ENCODE results near the gene GRAMD4. TPM values are rescaled to one million over a fixed set of nuclear protein-coding genes. Genes with fewer than 3 reads are reported as not detected.

GRAMD4 gene
- polyA plus RNA-seq, 3 donors: 9.5 to 33.3 (median 12.6) TPM

DNA sequence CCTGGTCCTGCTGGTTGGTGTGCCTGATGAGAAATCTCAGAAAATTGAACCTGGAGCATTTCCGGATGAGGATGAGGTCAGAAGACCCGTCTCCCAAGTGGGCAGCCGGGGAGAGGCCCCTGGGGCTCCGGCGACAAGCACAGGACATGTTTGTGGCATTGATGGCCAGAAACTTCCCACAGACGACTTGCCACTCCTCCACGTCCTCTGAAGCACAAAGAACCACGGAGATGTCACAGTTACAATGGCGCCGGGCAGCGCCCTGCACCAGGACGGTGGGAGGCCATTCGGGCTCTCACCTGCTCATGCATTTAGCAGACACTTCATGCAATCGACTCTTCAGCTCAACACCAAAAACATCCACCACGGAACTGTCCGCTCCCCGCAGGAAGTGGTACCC is 71.4 kb downstream of the GRAMD4 start:
- H3K4me3 ChIP-seq (replicated peaks in 1 of 3; ENCODE audit: low read depth in 2 of 3, low read length in 3 of 3): no peak overlapping the region
- H3K27ac ChIP-seq (ENCODE audit: low read depth in 1 of 2, low read length in 2 of 2): no peak overlapping the region
- no peak overlapping the region for H3K9ac ChIP-seq (ENCODE audit: insufficient read depth, low read length, poor library complexity, severe bottlenecking)
- H3K27me3 ChIP-seq (ENCODE audit: control insufficient read depth in 2 of 2, insufficient read depth in 2 of 2, low read length in 2 of 2): no peaks in the 10 kb centered on the region
- peaks cover 48% of the 10 kb centered on the region for H4K20me1 ChIP-seq (ENCODE audit: insufficient read depth, low read length)
- peaks cover 5% of the 10 kb centered on the region for H3K4me1 Mint-ChIP-seq
- TF ChIP-seq, protein P1, sequence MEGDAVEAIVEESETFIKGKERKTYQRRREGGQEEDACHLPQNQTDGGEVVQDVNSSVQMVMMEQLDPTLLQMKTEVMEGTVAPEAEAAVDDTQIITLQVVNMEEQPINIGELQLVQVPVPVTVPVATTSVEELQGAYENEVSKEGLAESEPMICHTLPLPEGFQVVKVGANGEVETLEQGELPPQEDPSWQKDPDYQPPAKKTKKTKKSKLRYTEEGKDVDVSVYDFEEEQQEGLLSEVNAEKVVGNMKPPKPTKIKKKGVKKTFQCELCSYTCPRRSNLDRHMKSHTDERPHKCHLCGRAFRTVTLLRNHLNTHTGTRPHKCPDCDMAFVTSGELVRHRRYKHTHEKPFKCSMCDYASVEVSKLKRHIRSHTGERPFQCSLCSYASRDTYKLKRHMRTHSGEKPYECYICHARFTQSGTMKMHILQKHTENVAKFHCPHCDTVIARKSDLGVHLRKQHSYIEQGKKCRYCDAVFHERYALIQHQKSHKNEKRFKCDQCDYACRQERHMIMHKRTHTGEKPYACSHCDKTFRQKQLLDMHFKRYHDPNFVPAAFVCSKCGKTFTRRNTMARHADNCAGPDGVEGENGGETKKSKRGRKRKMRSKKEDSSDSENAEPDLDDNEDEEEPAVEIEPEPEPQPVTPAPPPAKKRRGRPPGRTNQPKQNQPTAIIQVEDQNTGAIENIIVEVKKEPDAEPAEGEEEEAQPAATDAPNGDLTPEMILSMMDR (IDR thresholded peaks at IDR 0.05): no peak
- peaks cover 82 to 90% of the 10 kb centered on the region in 2 donors for H3K36me3 Mint-ChIP-seq
- peaks cover 80 to 92% of the 10 kb centered on the region in 2 donors for H3K36me3 ChIP-seq (replicated peaks in 1 of 2; ENCODE audit: control insufficient read depth in 1 of 2, insufficient read depth in 2 of 2, low read length in 2 of 2)
- no peak overlapping the region for H3K4me3 Mint-ChIP-seq
- H3K9me3 ChIP-seq (replicated peaks in 1 of 2; ENCODE audit: control insufficient read depth in 1 of 2, insufficient read depth in 1 of 2, low read length in 2 of 2): no peaks in the 10 kb centered on the region
- intact Hi-C loops (cut with micrococcal nuclease): no loop called here
- H2AFZ ChIP-seq (ENCODE audit: insufficient read depth, low read depth, low read length, poor library complexity, severe bottlenecking): no peak overlapping the region
- no peak overlapping the region for H3K27ac Mint-ChIP-seq
- H3K27me3 Mint-ChIP-seq (ENCODE audit: low read depth in 3 of 3): no peaks in the 10 kb centered on the region
- H3K4me2 ChIP-seq (replicated peaks; ENCODE audit: extremely low read depth, low read length, poor library complexity, severe bottlenecking): no peak overlapping the region
- H3K79me2 ChIP-seq (ENCODE audit: insufficient read depth, low read length): no peaks in the 10 kb centered on the region
- WGBS (ENCODE audit: insufficient coverage): 83% methylated on average over 10 of the region's 17 CpGs
- DNase-seq: no peak
- H3K9me3 Mint-ChIP-seq: peaks cover 0 to 1% (median 0%) of the 10 kb centered on the region in 7 donors
- H3K4me1 ChIP-seq (ENCODE audit: control insufficient read depth in 1 of 2, insufficient read depth in 2 of 2, low read length in 2 of 2): peaks cover 3 to 8% of the 10 kb centered on the region in 2 donors

DNA sequence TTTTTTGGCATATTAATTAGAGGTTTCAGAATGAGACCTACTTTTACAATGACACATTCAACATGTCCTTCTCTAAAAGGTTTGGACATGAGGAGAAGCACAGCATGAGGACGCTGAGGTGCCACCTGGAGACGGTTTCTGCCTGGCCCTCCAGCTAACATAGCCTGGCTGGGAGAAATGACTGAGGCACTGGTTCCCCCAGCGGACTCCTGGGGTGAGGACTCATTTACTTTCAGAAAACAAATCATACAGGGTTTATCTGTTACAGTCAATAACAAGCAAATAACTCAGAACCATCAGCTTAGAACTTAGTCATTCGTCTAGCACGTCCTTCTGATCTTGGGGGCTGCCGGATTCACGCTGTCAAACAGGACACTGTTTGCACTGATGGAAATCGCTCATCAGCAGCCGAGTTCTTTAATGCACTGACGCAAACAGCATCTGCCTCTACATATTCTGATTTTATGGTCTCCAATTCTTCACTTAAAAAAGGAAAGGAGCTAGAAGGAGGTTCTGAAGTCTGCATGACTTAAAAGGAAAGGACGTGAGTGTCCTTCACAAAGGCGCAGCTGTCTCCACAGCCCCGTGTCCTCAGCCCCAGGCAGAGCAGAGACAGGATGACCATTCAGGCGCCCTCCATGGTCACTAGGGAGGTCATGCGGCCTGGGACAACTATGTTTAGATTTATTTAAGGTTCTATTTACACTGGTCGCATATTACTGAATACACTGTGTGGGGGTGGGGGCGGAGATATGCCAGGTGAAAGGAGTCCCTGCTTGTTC is 73.6 kb downstream of the GRAMD4 start:
- Histone ChIP-seq H3K4me1 (ENCODE audit: control insufficient read depth in 1 of 2, insufficient read depth in 2 of 2, low read length in 2 of 2) (no peaks in the 10 kb centered on the region), H3K27ac (ENCODE audit: low read depth in 1 of 2, low read length in 2 of 2) (peak overlapping the region in 1 of 2 donors; percentile 1)

More for the DNA sequence above, 73.6 kb downstream of the GRAMD4 start:
- TF ChIP-seq, protein P1 (IDR thresholded peaks at IDR 0.05): no peak
- no peak overlapping the region for H3K9ac ChIP-seq (ENCODE audit: insufficient read depth, low read length, poor library complexity, severe bottlenecking)
- Mint-ChIP-seq H3K4me1 (no peaks in the 10 kb centered on the region), H3K36me3 (peaks cover 87 to 96% of the 10 kb centered on the region in 2 donors), H3K27me3 (ENCODE audit: low read depth in 3 of 3) (no peaks in the 10 kb centered on the region), H3K27ac (peak overlapping the region in 3 of 7 donors; percentile 10 to 84 (median 21)), H3K4me3 (no peak overlapping the region), H3K9me3 (peaks cover 0 to 1% (median 0%) of the 10 kb centered on the region in 7 donors)
- no peak for DNase-seq
- peaks cover 33% of the 10 kb centered on the region for H4K20me1 ChIP-seq (ENCODE audit: insufficient read depth, low read length)
- H2AFZ ChIP-seq (ENCODE audit: insufficient read depth, low read depth, low read length, poor library complexity, severe bottlenecking): no peak overlapping the region
- H3K4me2 ChIP-seq (replicated peaks; ENCODE audit: extremely low read depth, low read length, poor library complexity, severe bottlenecking): no peak overlapping the region
- H3K9me3 ChIP-seq (replicated peaks in 1 of 2; ENCODE audit: control insufficient read depth in 1 of 2, insufficient read depth in 1 of 2, low read length in 2 of 2): no peaks in the 10 kb centered on the region
- no peaks in the 10 kb centered on the region for H3K79me2 ChIP-seq (ENCODE audit: insufficient read depth, low read length)
- no peak overlapping the region for H3K4me3 ChIP-seq (replicated peaks in 1 of 3; ENCODE audit: low read depth in 2 of 3, low read length in 3 of 3)
- WGBS (ENCODE audit: insufficient coverage): 93% methylated on average over 14 of the region's 17 CpGs
- H3K36me3 ChIP-seq (replicated peaks in 1 of 2; ENCODE audit: control insufficient read depth in 1 of 2, insufficient read depth in 2 of 2, low read length in 2 of 2): peaks cover 87 to 98% of the 10 kb centered on the region in 2 donors
- intact Hi-C loops (cut with micrococcal nuclease): no loop called here
- H3K27me3 ChIP-seq (ENCODE audit: control insufficient read depth in 2 of 2, insufficient read depth in 2 of 2, low read length in 2 of 2): no peaks in the 10 kb centered on the region

Data from CD14-positive monocyte (primary cell).